GM06990 (cell line): Measurements from ENCODE around the gene CRISP1.
"Not testable (repeated sequence)": the region's sequence is repeated elsewhere in the genome, so short reads cannot be mapped to it uniquely, and the experiment has no call there.

Experiments
- DNase-seq: peaks from one replicate; pipeline ENCODE4 v3.0.0-alpha.2; 2011; ENCODE audit not compliant: insufficient read length; ENCODE audit errors: extremely low read depth
- H3K27me3 ChIP-seq: replicated peaks from 2 replicates; pipeline ENCODE4 v1.6.0; 2011; ENCODE audit warnings: low read length; ENCODE audit not compliant: control insufficient read depth, insufficient read depth
- H3K36me3 ChIP-seq: 2 replicates; pipeline ENCODE4 v1.5.1; 2011; ENCODE audit warnings: low read length; ENCODE audit not compliant: control insufficient read depth, insufficient read depth
- H3K4me3 ChIP-seq: replicated peaks from 2 replicates; pipeline ENCODE4 v1.5.1; 2011; ENCODE audit warnings: low read depth, mild to moderate bottlenecking, control low read depth, low read length
- TF ChIP-seq, protein P1 (sequence below): IDR thresholded peaks from 2 replicates; pipeline ENCODE4 v1.5.1; 2011; ENCODE audit warnings: low read length, control low read depth, mild to moderate bottlenecking, inconsistent platforms; ENCODE audit not compliant: insufficient read depth, poor library complexity, severe bottlenecking

CRISP1 gene

DNA sequence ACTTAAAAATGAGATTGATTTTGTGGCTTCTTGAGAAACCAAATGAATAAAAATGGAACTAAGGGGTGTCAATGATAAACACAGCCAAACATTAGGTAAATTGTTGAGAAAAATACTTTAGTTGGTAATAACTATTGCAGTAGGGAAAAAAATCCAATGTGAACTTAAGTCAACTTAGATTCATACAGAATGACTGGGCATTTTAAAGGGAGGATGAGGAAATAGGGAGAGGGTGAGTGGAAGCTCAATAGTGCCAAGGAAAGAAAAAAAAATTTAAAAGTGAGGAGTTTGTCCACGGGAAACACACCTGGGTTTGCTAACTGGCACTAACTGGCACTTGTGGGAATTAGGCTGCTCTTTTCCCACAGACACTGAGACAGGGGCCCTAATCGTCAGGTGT, 53.1 kb downstream of the CRISP1 start:
- no peaks in the 10 kb centered on the region for H3K36me3 ChIP-seq
- no peak overlapping the region for H3K4me3 ChIP-seq
- no peak for DNase-seq
- TF ChIP-seq, protein P1, sequence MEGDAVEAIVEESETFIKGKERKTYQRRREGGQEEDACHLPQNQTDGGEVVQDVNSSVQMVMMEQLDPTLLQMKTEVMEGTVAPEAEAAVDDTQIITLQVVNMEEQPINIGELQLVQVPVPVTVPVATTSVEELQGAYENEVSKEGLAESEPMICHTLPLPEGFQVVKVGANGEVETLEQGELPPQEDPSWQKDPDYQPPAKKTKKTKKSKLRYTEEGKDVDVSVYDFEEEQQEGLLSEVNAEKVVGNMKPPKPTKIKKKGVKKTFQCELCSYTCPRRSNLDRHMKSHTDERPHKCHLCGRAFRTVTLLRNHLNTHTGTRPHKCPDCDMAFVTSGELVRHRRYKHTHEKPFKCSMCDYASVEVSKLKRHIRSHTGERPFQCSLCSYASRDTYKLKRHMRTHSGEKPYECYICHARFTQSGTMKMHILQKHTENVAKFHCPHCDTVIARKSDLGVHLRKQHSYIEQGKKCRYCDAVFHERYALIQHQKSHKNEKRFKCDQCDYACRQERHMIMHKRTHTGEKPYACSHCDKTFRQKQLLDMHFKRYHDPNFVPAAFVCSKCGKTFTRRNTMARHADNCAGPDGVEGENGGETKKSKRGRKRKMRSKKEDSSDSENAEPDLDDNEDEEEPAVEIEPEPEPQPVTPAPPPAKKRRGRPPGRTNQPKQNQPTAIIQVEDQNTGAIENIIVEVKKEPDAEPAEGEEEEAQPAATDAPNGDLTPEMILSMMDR, result no peak
- no peaks in the 10 kb centered on the region for H3K27me3 ChIP-seq

DNA sequence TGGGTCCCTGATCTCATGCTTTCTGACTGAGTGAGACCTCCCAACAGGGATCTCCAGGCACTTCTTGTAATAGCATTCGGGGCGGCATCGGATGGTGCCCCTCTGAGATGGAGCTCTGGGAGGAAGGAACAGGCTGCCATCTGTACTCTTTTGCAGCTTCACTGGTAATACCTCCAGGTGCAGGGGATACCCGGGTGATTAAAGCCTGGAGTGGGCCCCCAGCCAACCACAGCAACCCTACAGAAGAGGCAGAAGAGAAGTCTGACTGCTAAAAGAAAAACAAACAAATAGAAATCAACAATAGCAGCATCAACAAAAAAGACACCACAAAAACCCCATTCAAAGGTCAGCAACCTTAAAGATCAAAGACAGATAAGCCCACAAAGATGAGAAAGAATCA, 60.2 kb downstream of the CRISP1 start:
- no peaks in the 10 kb centered on the region for H3K27me3 ChIP-seq
- no peak for DNase-seq
- TF ChIP-seq, protein P1, result no peak
- no peaks in the 10 kb centered on the region for H3K36me3 ChIP-seq
- H3K4me3 ChIP-seq, result no peak overlapping the region

DNA sequence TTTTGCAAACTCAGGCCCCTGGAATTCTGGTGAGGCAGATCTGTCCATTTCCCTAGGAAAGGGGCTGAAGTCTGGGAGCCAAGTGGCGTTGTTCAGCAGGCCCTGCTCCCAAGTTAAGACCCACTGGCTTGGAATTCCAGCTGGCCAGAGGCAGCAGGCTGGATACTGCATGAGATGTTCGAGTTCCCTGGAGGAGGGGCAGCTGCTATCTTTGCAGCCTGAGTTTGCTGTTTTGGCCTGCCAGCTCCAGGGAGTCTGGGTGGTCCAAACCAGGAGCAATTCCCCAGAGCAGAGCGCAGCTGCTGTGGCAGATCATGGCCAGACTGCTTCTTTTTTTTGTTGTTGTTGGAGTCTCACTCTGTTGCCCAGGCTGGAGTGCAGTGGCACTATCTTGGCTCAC, 61.1 kb downstream of the CRISP1 start:
- DNase-seq, result no peak
- TF ChIP-seq, protein P1, result no peak
- Histone ChIP-seq H3K36me3 (no peaks in the 10 kb centered on the region), H3K4me3 (no peak overlapping the region), H3K27me3 (no peaks in the 10 kb centered on the region)

DNA sequence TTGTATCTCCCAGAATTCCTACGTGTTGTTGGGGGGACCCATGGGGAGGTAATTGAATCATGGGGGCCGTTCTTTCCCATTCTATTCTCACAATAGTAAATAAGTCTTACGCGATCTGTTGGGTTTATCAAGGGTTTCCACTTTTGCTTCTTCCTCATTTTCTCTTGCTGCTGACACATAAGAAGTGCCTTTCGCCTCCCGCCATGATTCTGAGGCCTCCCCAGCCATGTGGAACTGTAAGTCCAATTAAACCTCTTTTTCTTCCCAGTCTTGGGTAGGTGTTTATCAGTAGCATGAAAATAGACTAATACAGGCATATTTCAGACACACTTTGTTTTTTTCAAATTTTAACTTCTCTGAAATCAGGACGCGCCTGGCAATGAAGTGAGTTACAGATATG, 64.8 kb downstream of the CRISP1 start:
- no peaks in the 10 kb centered on the region for H3K27me3 ChIP-seq
- TF ChIP-seq, protein P1, result no peak
- no peak overlapping the region for H3K4me3 ChIP-seq
- DNase-seq, result no peak
- H3K36me3 ChIP-seq, result no peaks in the 10 kb centered on the region

DNA sequence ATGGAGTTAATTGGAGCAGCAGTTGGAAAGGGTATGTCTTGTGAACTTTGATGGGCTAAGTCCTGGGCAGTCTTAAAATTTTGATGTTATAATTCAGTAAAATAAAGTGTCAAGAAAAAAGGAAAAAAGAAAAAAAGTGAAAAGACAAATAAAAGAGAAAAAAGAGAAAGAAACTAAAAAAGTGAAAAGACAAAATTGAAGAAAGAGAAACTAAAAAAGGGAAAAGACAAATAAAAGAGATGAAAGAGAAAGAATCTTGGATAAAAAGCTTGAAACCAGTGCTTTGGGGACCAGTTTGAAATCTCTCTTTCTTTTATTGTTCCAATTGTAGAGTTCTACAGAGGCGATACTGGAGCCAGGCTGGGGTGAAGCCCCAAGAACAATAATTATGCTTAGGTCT, 67.2 kb downstream of the CRISP1 start:
- DNase-seq, result no peak
- Histone ChIP-seq H3K36me3 (no peaks in the 10 kb centered on the region), H3K27me3 (no peaks in the 10 kb centered on the region), H3K4me3 (no peak overlapping the region)
- TF ChIP-seq, protein P1, result no peak

DNA sequence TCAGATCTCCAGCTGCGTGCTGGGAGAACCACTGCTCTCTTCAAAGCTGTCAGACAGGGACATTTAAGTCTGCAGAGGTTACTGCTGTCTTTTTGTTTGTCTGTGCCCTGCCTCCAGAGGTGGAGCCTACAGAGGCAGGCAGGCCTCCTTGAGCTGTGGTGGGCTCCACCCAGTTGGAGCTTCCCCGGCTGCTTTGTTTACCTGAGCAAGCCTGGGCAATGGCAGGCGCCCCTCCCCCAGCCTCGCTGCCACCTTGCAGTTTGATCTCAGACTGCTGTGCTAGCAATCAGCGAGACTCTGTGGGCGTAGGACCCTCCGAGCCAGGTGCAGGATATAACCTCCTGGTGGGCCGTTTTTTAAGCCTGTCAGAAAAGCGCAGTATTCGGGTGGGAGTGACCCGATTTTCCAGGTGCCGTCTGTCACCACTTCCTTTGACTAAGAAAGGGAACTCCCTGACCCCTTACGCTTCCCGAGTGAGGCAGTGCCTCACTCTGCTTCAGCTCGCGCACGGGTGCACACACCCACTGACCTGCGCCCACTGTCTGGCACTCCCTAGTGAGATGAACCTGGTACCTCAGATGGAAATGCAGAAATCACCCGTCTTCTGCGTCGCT, 69.4 kb downstream of the CRISP1 start:
- H3K36me3 ChIP-seq, DNase-seq, H3K27me3 ChIP-seq, H3K4me3 ChIP-seq: not testable (repeated sequence)
